ENCODE results near the gene LCT.

- TF ChIP-seq EP300 (IDR thresholded peaks at IDR 0.05) (no peak), CTCF (IDR thresholded peaks at IDR 0.05) (no peak), POLR2A (IDR thresholded peaks at IDR 0.05) (no peak), POLR2AphosphoS5 (IDR thresholded peaks at IDR 0.05) (no peak)
These were observed 5.7 kb downstream of the LCT start for GRCh38 chr2:135831180-135831812.

Measured in stomach (tissue), 4 donors.